Ishikawa (cell line): ENCODE results near the gene FAM114A1.

Experiments used
- CEBPB ChIP-seq: IDR thresholded peaks from 2 replicates; pipeline ENCODE4 v1.6.1; 2012
- EP300 ChIP-seq: IDR thresholded peaks from 2 replicates; pipeline ENCODE4 v1.6.1; 2012; ENCODE audit warnings: borderline replicate concordance
- NFIC ChIP-seq: IDR thresholded peaks from 2 replicates; pipeline ENCODE4 v1.6.1; 2012

- TF ChIP-seq CEBPB (no peak), NFIC (no peak), EP300 (no peak)
Measured at GRCh38 chr4:38891051-38891983, 23.7 kb downstream of the FAM114A1 start.
